DND-41 (cell line): ENCODE results near the gene HOTAIR.

ENCODE experiments used
- ATAC-seq: fragments of 200-7000 bp; cut with Tn5 transposase; 3 replicates; pipeline ENCODE4 v1.9.1; 2021; ENCODE audit warnings: low read depth; ENCODE audit not compliant: insufficient read depth
- DNase-seq: peaks from one replicate; pipeline ENCODE4 v3.0.0-alpha.2; 2020
- H2AFZ ChIP-seq: 2 replicates; pipeline ENCODE4 v1.6.0; 2012; ENCODE audit warnings: low read depth, low read length
- H3K27ac ChIP-seq: 2 replicates; pipeline ENCODE4 v1.5.1; 2012; ENCODE audit warnings: low read length, inconsistent platforms
- H3K27me3 ChIP-seq: fragments of 200-600 bp; sonication (generic); 2 replicates; pipeline ENCODE4 v1.6.0; 2012; ENCODE audit warnings: low read length, mild to moderate bottlenecking, inconsistent platforms; ENCODE audit not compliant: insufficient read depth, poor library complexity
- H3K36me3 ChIP-seq: 2 replicates; pipeline ENCODE4 v1.5.1; 2012; ENCODE audit warnings: low read length, inconsistent platforms; ENCODE audit not compliant: insufficient read depth
- H3K4me1 ChIP-seq: 2 replicates; pipeline ENCODE4 v1.5.1; 2012; ENCODE audit warnings: mild to moderate bottlenecking, low read length; ENCODE audit not compliant: insufficient read depth
- H3K4me2 ChIP-seq: 2 replicates; pipeline ENCODE4 v1.6.0; 2012; ENCODE audit warnings: mild to moderate bottlenecking, moderate library complexity, low read length, inconsistent platforms; ENCODE audit not compliant: insufficient read depth
- H3K4me3 ChIP-seq, 2 experiments: fragments of 200-600 bp in 1 of 2; shearing (Covaris generic) in 1 of 2; 2 replicates each; pipeline ENCODE4 v1.5.1; 2012 to 2016; ENCODE audit warnings: inconsistent platforms in 2 of 2, low read length in 2 of 2, mild to moderate bottlenecking in 2 of 2, low read depth in 1 of 2, moderate library complexity in 1 of 2
- H3K79me2 ChIP-seq: 2 replicates; pipeline ENCODE4 v1.6.0; 2012; ENCODE audit warnings: low read length, inconsistent platforms; ENCODE audit not compliant: insufficient read depth
- H3K9ac ChIP-seq: 2 replicates; pipeline ENCODE4 v1.6.0; 2012; ENCODE audit warnings: low read depth, mild to moderate bottlenecking, inconsistent platforms, low read length, moderate library complexity
- H3K9me3 ChIP-seq: 2 replicates; pipeline ENCODE4 v1.5.1; 2012; ENCODE audit warnings: low read length, moderate library complexity, mild to moderate bottlenecking, inconsistent platforms; ENCODE audit not compliant: insufficient read depth, severe bottlenecking
- H4K20me1 ChIP-seq: 2 replicates; pipeline ENCODE4 v1.6.0; 2012; ENCODE audit warnings: low read length; ENCODE audit not compliant: insufficient read depth
- CTCF ChIP-seq: IDR thresholded peaks from 2 replicates; pipeline ENCODE4 v1.5.1; 2012; ENCODE audit warnings: borderline replicate concordance, low read length, moderate library complexity, mild to moderate bottlenecking; ENCODE audit not compliant: poor library complexity, severe bottlenecking; ENCODE audit errors: extremely low read depth
- EZH2 ChIP-seq: IDR thresholded peaks from 3 replicates; pipeline ENCODE4 v1.6.1; 2012; ENCODE audit warnings: borderline replicate concordance, low read depth, mild to moderate bottlenecking, moderate library complexity, low read length, inconsistent platforms; ENCODE audit not compliant: severe bottlenecking

HOTAIR gene

GRCh38 chr12:53937596-53938325, 37.0 kb downstream of the HOTAIR start:
- H3K9ac ChIP-seq, result no peak overlapping the region
- H3K9me3 ChIP-seq, result no peaks in the 10 kb centered on the region
- no peaks in the 10 kb centered on the region for H3K36me3 ChIP-seq
- TF ChIP-seq EZH2, result no peak
- no peak for TF ChIP-seq CTCF
- H3K4me1 ChIP-seq, result no peaks in the 10 kb centered on the region
- H3K4me3 ChIP-seq, result no peak overlapping the region
- peaks cover 33% of the 10 kb centered on the region for H3K27me3 ChIP-seq
- H3K79me2 ChIP-seq, result no peaks in the 10 kb centered on the region
- no peak for ATAC-seq
- no peaks in the 10 kb centered on the region for H4K20me1 ChIP-seq
- no peak overlapping the region for H2AFZ ChIP-seq
- no peak for DNase-seq
- no peak overlapping the region for H3K4me2 ChIP-seq
- H3K27ac ChIP-seq, result no peak overlapping the region

- ATAC-seq, result no peak
- H3K9me3 ChIP-seq, result no peaks in the 10 kb centered on the region
- peaks cover 39% of the 10 kb centered on the region for H3K27me3 ChIP-seq
- H2AFZ ChIP-seq, result no peak overlapping the region
- H3K27ac ChIP-seq, result no peak overlapping the region
- no peak overlapping the region for H3K4me2 ChIP-seq
- no peaks in the 10 kb centered on the region for H3K79me2 ChIP-seq
- no peak for TF ChIP-seq CTCF
- TF ChIP-seq EZH2, result no peak
- no peak overlapping the region for H3K9ac ChIP-seq
- H3K4me3 ChIP-seq, result no peak overlapping the region
- H3K4me1 ChIP-seq, result no peaks in the 10 kb centered on the region
- DNase-seq, result no peak
- H4K20me1 ChIP-seq, result no peaks in the 10 kb centered on the region
- H3K36me3 ChIP-seq, result no peaks in the 10 kb centered on the region
Observed at GRCh38 chr12:53937099-53937498, 37.7 kb downstream of the HOTAIR start.

GRCh38 chr12:53935383-53936341, 39.1 kb downstream of the HOTAIR start:
- Histone ChIP-seq H3K36me3 (no peaks in the 10 kb centered on the region), H3K27ac (no peak overlapping the region), H3K4me3 (no peak overlapping the region), H3K27me3 (peaks cover 40% of the 10 kb centered on the region), H3K79me2 (no peaks in the 10 kb centered on the region), H4K20me1 (no peaks in the 10 kb centered on the region), H2AFZ (no peak overlapping the region), H3K4me2 (no peak overlapping the region), H3K9me3 (no peaks in the 10 kb centered on the region), H3K4me1 (no peaks in the 10 kb centered on the region), H3K9ac (no peak overlapping the region)
- TF ChIP-seq CTCF (no peak), EZH2 (no peak)
- DNase-seq (no peak), ATAC-seq (no peak)
